ENCODE data around the gene HPSE2.

HPSE2 gene

GRCh38 chr10:98602224-98602623, 633.4 kb downstream of the HPSE2 start:
- no peaks in the 10 kb centered on the region for H3K4me1 ChIP-seq (ENCODE audit: control insufficient read depth, insufficient read depth, low read length, poor library complexity, severe bottlenecking)
- H3K9me3 ChIP-seq (ENCODE audit: control insufficient read depth, low read length): no peaks in the 10 kb centered on the region
- H3K36me3 ChIP-seq (ENCODE audit: control insufficient read depth, insufficient read depth, low read length): no peaks in the 10 kb centered on the region
- H3K4me3 ChIP-seq (ENCODE audit: extremely low read depth, insufficient read depth, low read length, poor library complexity, severe bottlenecking): no peak overlapping the region
- no peak overlapping the region for H3K27ac ChIP-seq (ENCODE audit: low read depth, low read length, severe bottlenecking)

- WGBS, 2 experiments (ENCODE audit: insufficient coverage in 2 of 2): 89 to 90% methylated on average over 4 to 5 of the region's 6 CpGs
- no peak overlapping the region for H3K4me3 ChIP-seq (ENCODE audit: extremely low read depth, insufficient read depth, low read length, poor library complexity, severe bottlenecking)
- no peaks in the 10 kb centered on the region for H3K36me3 ChIP-seq (ENCODE audit: control insufficient read depth, insufficient read depth, low read length)
- peaks cover 6% of the 10 kb centered on the region for H3K9me3 ChIP-seq (ENCODE audit: control insufficient read depth, low read length)
- no peaks in the 10 kb centered on the region for H3K4me1 ChIP-seq (ENCODE audit: control insufficient read depth, insufficient read depth, low read length, poor library complexity, severe bottlenecking)
- no peak overlapping the region for H3K27ac ChIP-seq (ENCODE audit: low read depth, low read length, severe bottlenecking)
Observed at GRCh38 chr10:98599032-98599610, 636.5 kb downstream of the HPSE2 start.

DNA sequence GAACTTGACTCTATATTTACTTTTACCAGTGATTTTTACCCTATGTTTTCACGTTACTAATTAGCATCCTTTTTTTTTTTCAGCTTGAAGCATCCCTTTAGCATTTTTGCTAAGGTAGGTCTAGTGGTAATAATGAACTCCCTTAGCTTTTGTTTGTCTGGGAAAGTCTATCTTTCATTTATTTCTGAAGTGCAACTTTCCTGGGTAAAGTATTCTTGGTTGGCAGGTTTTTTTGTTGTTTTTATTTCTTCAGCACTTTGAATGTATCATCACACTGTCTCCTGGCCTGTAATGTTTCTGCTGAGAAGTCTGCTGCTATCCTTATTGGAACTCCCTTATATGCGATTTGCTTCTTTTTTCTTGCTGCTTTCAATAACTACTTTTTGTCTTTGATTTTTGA, 639.2 kb downstream of the HPSE2 start:
- WGBS, 2 experiments (ENCODE audit: insufficient coverage in 2 of 2): no CpG with 5 or more reads among the region's 2 CpGs
- Histone ChIP-seq H3K4me1 (ENCODE audit: control insufficient read depth, insufficient read depth, low read length, poor library complexity, severe bottlenecking) (no peaks in the 10 kb centered on the region), H3K36me3 (ENCODE audit: control insufficient read depth, insufficient read depth, low read length) (no peaks in the 10 kb centered on the region)

DNA sequence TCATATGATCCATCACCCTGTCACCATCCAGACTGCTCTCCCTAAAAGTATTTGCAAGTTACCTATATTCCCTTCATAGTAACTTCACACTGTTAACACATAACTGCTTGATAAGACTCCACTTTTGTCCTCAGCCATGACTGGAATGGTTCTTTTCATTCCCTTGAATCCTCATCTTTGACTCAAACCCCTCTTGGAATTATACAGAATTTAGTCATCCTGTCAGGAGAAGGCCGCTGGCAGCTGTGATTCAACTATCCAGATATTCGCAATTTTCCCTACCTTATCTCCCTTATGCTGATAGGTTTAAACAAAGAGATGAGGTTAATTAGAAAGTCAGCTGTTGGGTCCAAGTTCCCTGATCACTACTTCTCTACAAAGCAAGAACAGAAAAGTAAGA, 646.0 kb downstream of the HPSE2 start:
- Histone ChIP-seq H3K4me3 (ENCODE audit: extremely low read depth, insufficient read depth, low read length, poor library complexity, severe bottlenecking) (no peak overlapping the region), H3K4me1 (ENCODE audit: control insufficient read depth, insufficient read depth, low read length, poor library complexity, severe bottlenecking) (peaks cover 5% of the 10 kb centered on the region), H3K9me3 (ENCODE audit: control insufficient read depth, low read length) (no peaks in the 10 kb centered on the region), H3K27ac (ENCODE audit: low read depth, low read length, severe bottlenecking) (no peak overlapping the region), H3K36me3 (ENCODE audit: control insufficient read depth, insufficient read depth, low read length) (no peaks in the 10 kb centered on the region)
- no CpG with 5 or more reads among the region's 2 CpGs for whole genome bisulfite sequencing, 2 experiments (ENCODE audit: insufficient coverage in 2 of 2)

More for the DNA sequence above, 639.2 kb downstream of the HPSE2 start:
- no peak overlapping the region for H3K4me3 ChIP-seq (ENCODE audit: extremely low read depth, insufficient read depth, low read length, poor library complexity, severe bottlenecking)
- H3K9me3 ChIP-seq (ENCODE audit: control insufficient read depth, low read length): peaks cover 6% of the 10 kb centered on the region
- H3K27ac ChIP-seq (ENCODE audit: low read depth, low read length, severe bottlenecking): no peak overlapping the region

GRCh38 chr10:98589007-98589406, 646.6 kb downstream of the HPSE2 start:
- Histone ChIP-seq H3K9me3 (ENCODE audit: control insufficient read depth, low read length) (no peaks in the 10 kb centered on the region), H3K4me1 (ENCODE audit: control insufficient read depth, insufficient read depth, low read length, poor library complexity, severe bottlenecking) (peaks cover 5% of the 10 kb centered on the region), H3K27ac (ENCODE audit: low read depth, low read length, severe bottlenecking) (no peak overlapping the region), H3K4me3 (ENCODE audit: extremely low read depth, insufficient read depth, low read length, poor library complexity, severe bottlenecking) (no peak overlapping the region), H3K36me3 (ENCODE audit: control insufficient read depth, insufficient read depth, low read length) (no peaks in the 10 kb centered on the region)
- WGBS, 2 experiments (ENCODE audit: insufficient coverage in 2 of 2): 85 to 100% methylated on average over 3 of the region's 3 CpGs

- no peak overlapping the region for H3K4me3 ChIP-seq (ENCODE audit: extremely low read depth, insufficient read depth, low read length, poor library complexity, severe bottlenecking)
- H3K4me1 ChIP-seq (ENCODE audit: control insufficient read depth, insufficient read depth, low read length, poor library complexity, severe bottlenecking): peaks cover 5% of the 10 kb centered on the region
- H3K9me3 ChIP-seq (ENCODE audit: control insufficient read depth, low read length): no peaks in the 10 kb centered on the region
- WGBS, 2 experiments (ENCODE audit: insufficient coverage in 2 of 2): 84 to 90% methylated on average over 2 of the region's 2 CpGs
- H3K27ac ChIP-seq (ENCODE audit: low read depth, low read length, severe bottlenecking): no peak overlapping the region
- H3K36me3 ChIP-seq (ENCODE audit: control insufficient read depth, insufficient read depth, low read length): no peaks in the 10 kb centered on the region
Observed at GRCh38 chr10:98587156-98587837, 648.4 kb downstream of the HPSE2 start.

DNA sequence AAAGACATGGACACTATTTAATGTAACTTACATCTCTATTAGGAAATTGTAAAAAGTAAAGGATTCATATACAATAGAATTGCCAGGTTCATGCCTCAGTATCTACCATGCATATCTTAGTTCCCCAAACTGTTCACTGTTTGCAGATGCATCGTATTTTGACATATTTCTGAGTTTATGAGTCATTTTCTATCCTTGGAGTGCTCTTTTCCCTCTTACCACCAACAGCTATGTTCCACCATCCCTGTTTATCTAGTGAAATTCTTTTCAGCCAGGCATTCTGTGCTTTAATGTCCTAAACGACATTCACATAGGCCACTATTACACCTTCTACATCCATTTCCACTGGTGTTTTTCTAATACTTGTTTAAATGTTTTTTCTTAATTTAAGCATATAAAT, 649.6 kb downstream of the HPSE2 start:
- 100% methylated on average over 1 of the region's 2 CpGs; no CpG with 5 or more reads in 1 of the 2 experiments for WGBS, 2 experiments (ENCODE audit: insufficient coverage in 2 of 2)
- no peak overlapping the region for H3K4me3 ChIP-seq (ENCODE audit: extremely low read depth, insufficient read depth, low read length, poor library complexity, severe bottlenecking)
- peaks cover 5% of the 10 kb centered on the region for H3K4me1 ChIP-seq (ENCODE audit: control insufficient read depth, insufficient read depth, low read length, poor library complexity, severe bottlenecking)
- no peak overlapping the region for H3K27ac ChIP-seq (ENCODE audit: low read depth, low read length, severe bottlenecking)
- H3K9me3 ChIP-seq (ENCODE audit: control insufficient read depth, low read length): no peaks in the 10 kb centered on the region
- no peaks in the 10 kb centered on the region for H3K36me3 ChIP-seq (ENCODE audit: control insufficient read depth, insufficient read depth, low read length)

GRCh38 chr10:98582363-98582762, 653.3 kb downstream of the HPSE2 start:
- H3K4me3 ChIP-seq (ENCODE audit: extremely low read depth, insufficient read depth, low read length, poor library complexity, severe bottlenecking): no peak overlapping the region
- no peaks in the 10 kb centered on the region for H3K4me1 ChIP-seq (ENCODE audit: control insufficient read depth, insufficient read depth, low read length, poor library complexity, severe bottlenecking)
- no peaks in the 10 kb centered on the region for H3K9me3 ChIP-seq (ENCODE audit: control insufficient read depth, low read length)
- no peaks in the 10 kb centered on the region for H3K36me3 ChIP-seq (ENCODE audit: control insufficient read depth, insufficient read depth, low read length)
- WGBS, 2 experiments (ENCODE audit: insufficient coverage in 2 of 2): 33% methylated on average over 1 of the region's 2 CpGs; no CpG with 5 or more reads in 1 of the 2 experiments
- no peak overlapping the region for H3K27ac ChIP-seq (ENCODE audit: low read depth, low read length, severe bottlenecking)

DNA sequence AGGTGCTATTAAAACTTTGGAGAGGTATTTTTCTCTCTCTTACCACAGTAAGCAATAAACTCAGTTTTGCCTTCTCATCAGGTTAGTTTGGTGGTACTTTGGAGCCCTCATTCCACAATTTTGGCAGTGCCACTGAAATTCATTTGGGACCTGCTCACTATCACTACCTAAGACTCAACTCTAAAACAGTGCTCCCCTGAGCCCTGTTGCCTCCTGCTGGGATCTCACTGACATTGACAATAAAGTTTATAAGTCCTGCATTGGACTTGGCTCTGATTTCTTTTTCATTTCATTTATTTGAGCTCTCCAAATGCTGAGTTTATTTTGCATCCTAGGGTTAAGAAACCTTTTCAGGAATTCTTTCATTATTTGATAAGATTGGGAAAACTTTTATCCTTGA, 658.1 kb downstream of the HPSE2 start:
- H3K36me3 ChIP-seq (ENCODE audit: control insufficient read depth, insufficient read depth, low read length): no peaks in the 10 kb centered on the region
- no peak overlapping the region for H3K27ac ChIP-seq (ENCODE audit: low read depth, low read length, severe bottlenecking)
- H3K4me3 ChIP-seq (ENCODE audit: extremely low read depth, insufficient read depth, low read length, poor library complexity, severe bottlenecking): no peak overlapping the region
- H3K4me1 ChIP-seq (ENCODE audit: control insufficient read depth, insufficient read depth, low read length, poor library complexity, severe bottlenecking): peaks cover 3% of the 10 kb centered on the region
- H3K9me3 ChIP-seq (ENCODE audit: control insufficient read depth, low read length): no peaks in the 10 kb centered on the region

DNA sequence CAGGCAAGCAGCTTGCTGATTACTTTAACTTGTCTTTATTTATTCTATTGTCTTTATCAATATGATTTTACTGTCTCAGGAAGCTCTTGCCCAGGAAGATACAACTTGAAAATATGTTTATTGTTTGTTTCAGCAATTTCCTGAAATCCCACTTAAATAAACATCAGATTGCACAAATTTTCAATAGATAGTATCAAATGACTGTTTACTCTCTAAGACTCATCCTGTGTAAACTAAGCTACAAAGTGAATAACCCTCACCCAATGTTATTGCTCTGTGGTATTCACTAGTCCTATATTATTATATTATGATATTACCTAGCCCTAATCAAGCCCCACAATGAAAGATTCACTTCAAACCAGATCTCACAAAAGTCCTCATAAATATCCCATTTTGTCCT, 658.5 kb downstream of the HPSE2 start:
- H3K9me3 ChIP-seq (ENCODE audit: control insufficient read depth, low read length): no peaks in the 10 kb centered on the region
- no peaks in the 10 kb centered on the region for H3K36me3 ChIP-seq (ENCODE audit: control insufficient read depth, insufficient read depth, low read length)
- H3K4me3 ChIP-seq (ENCODE audit: extremely low read depth, insufficient read depth, low read length, poor library complexity, severe bottlenecking): no peak overlapping the region
- H3K4me1 ChIP-seq (ENCODE audit: control insufficient read depth, insufficient read depth, low read length, poor library complexity, severe bottlenecking): peaks cover 3% of the 10 kb centered on the region
- no peak overlapping the region for H3K27ac ChIP-seq (ENCODE audit: low read depth, low read length, severe bottlenecking)

- H3K9me3 ChIP-seq (ENCODE audit: control insufficient read depth, low read length): no peaks in the 10 kb centered on the region
- H3K4me3 ChIP-seq (ENCODE audit: extremely low read depth, insufficient read depth, low read length, poor library complexity, severe bottlenecking): no peak overlapping the region
- no peaks in the 10 kb centered on the region for H3K36me3 ChIP-seq (ENCODE audit: control insufficient read depth, insufficient read depth, low read length)
- H3K27ac ChIP-seq (ENCODE audit: low read depth, low read length, severe bottlenecking): no peak overlapping the region
- whole genome bisulfite sequencing, 2 experiments (ENCODE audit: insufficient coverage in 2 of 2): no CpG with 5 or more reads among the region's 4 CpGs
- H3K4me1 ChIP-seq (ENCODE audit: control insufficient read depth, insufficient read depth, low read length, poor library complexity, severe bottlenecking): peaks cover 3% of the 10 kb centered on the region
Observed at GRCh38 chr10:98576096-98576495, 659.6 kb downstream of the HPSE2 start.

All from mesodermal cell (in vitro differentiated cells).